Panc1 (cell line): ENCODE measurements around the gene FBXW11. TPM values are rescaled to one million over a fixed set of nuclear protein-coding genes. Genes with fewer than 3 reads are reported as not detected.

Experiments used
- ATAC-seq: fragments of 200-7000 bp; cut with Tn5 transposase; 2 replicates; pipeline ENCODE4 v1.9.1; 2020; ENCODE audit warnings: mild to moderate bottlenecking, moderate library complexity
- BruUV-seq: library from RNA; stranded (reverse); fragments of 400-500 nt; replicated peaks from 2 replicates; lab custom pipeline; 2021; lab: Mats Ljungman, UMichigan
- CTCF ChIA-PET: fragments of 300-600 bp; sonication (Branson Sonifier 250); formaldehyde crosslinking; loops from one replicate; lab custom pipeline; 2022; ENCODE audit warnings: antibody characterized with exemption; lab: Charles Lee
- POLR2A ChIA-PET: fragments of 300-600 bp; sonication (Branson Sonifier 250); formaldehyde crosslinking; loops from one replicate; lab custom pipeline; 2022; ENCODE audit warnings: antibody characterized with exemption; lab: Charles Lee
- DNase-seq: peaks from one replicate; pipeline ENCODE4 v3.0.0-alpha.2; 2010; ENCODE audit warnings: low read depth, low spot score
- H3K27ac ChIP-seq: 2 replicates; pipeline ENCODE4 v1.5.1; 2011; ENCODE audit warnings: mild to moderate bottlenecking, low read length, inconsistent platforms
- H3K27me3 ChIP-seq: fragments of 200-500 bp; sonication (Bioruptor generic); 2 replicates; pipeline ENCODE4 v1.6.0; 2014; ENCODE audit warnings: low read length, inconsistent platforms; ENCODE audit not compliant: control insufficient read depth, insufficient read depth
- H3K36me3 ChIP-seq: fragments of 200-500 bp; sonication (Bioruptor generic); 2 replicates; pipeline ENCODE4 v1.5.1; 2014; ENCODE audit warnings: inconsistent platforms, mild to moderate bottlenecking, low read length, moderate library complexity; ENCODE audit not compliant: control insufficient read depth, insufficient read depth
- H3K4me1 ChIP-seq: 2 replicates; pipeline ENCODE4 v1.5.1; 2011; ENCODE audit warnings: inconsistent platforms, mild to moderate bottlenecking, low read length, moderate library complexity; ENCODE audit not compliant: control insufficient read depth, insufficient read depth
- H3K4me3 ChIP-seq, 2 experiments: 2 replicates each; pipeline ENCODE4 v1.5.1; 2011 to 2012; ENCODE audit warnings: low read depth in 2 of 2, low read length in 2 of 2, mild to moderate bottlenecking in 2 of 2, inconsistent platforms in 1 of 2, moderate library complexity in 1 of 2
- H3K9me3 ChIP-seq: fragments of 200-500 bp; sonication (Bioruptor generic); 2 replicates; pipeline ENCODE4 v1.5.1; 2014; ENCODE audit warnings: low read depth, mild to moderate bottlenecking, inconsistent platforms, low read length, moderate library complexity; ENCODE audit not compliant: control insufficient read depth, insufficient read depth
- POLR2AphosphoS5 ChIP-seq: IDR thresholded peaks from 2 replicates; pipeline ENCODE4 v1.6.1; 2012; ENCODE audit warnings: mild to moderate bottlenecking, low read depth, low read length, moderate library complexity
- SIN3A ChIP-seq: IDR thresholded peaks from 2 replicates; pipeline ENCODE4 v1.6.1; 2012; ENCODE audit warnings: low read depth, mild to moderate bottlenecking, low read length, moderate library complexity, borderline replicate concordance; ENCODE audit not compliant: insufficient read depth
- TCF7L2 ChIP-seq: IDR thresholded peaks from 2 replicates; pipeline ENCODE4 v1.6.1; 2011; ENCODE audit warnings: mild to moderate bottlenecking, low read depth, low read length, inconsistent platforms
- in situ Hi-C: cut with HindIII; loops from 2 replicates; pipeline ENCODE4 v1.10.0; 2016; ENCODE audit warnings: low sequenced_read_pairs, low pct_unique_long_range_greater_than_20kb
- intact Hi-C: fragments of 100-400 bp; cut with micrococcal nuclease; formaldehyde crosslinking; loops from one replicate; pipeline ENCODE4 v1.10.0; 2022; ENCODE audit not compliant: unreplicated experiment
- total RNA-seq: library from RNA; stranded (reverse); gene quantifications from one replicate; pipeline ENCODE4 v1.2.1, GENCODE V29; 2021; ENCODE audit not compliant: unreplicated experiment
- TF ChIP-seq, protein P1 (sequence below), 2 experiments: IDR thresholded peaks; 2 replicates each; pipeline ENCODE4 v1.6.1; 2011 to 2012; ENCODE audit warnings: low read depth in 2 of 2, control low read depth in 1 of 2, low read length in 1 of 2, mild to moderate bottlenecking in 1 of 2, moderate library complexity in 1 of 2; ENCODE audit not compliant: insufficient read depth in 1 of 2
- TF ChIP-seq, protein P2 (sequence below): fragments of 450-650 bp; IDR thresholded peaks from 2 replicates; pipeline ENCODE4 v1.5.1; 2017; ENCODE audit warnings: mild to moderate bottlenecking

The FBXW11 gene
- total RNA-seq, 1 experiment from 2014 or later = 111 TPM

DNA sequence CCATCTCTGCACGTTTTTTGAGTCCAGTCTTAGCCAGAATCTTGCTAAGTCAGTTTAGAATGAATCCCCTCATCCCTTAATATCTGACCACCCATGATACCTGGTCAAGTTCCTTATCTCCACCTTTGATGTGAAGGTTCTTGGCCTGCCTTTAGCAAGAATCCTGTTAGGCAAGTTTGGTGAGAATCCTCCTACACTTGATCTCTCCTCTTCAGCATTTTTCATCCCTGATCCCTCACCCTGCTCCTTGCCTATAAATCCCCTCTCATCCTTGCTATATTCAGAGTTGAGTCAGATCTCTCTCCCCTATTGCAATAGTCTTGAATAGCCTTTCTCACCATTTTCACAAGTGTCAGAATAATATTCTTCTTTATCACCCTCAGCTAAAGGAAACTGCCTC lies 189.8 kb downstream of the FBXW11 start:
- H3K27ac ChIP-seq = no peak overlapping the region
- no peak for DNase-seq
- in situ Hi-C loops (no loop called here), intact Hi-C loops (no loop called here)
- no TSS peak for BruUV-seq
- CTCF ChIA-PET = no interaction called here
- peaks cover 2% of the 10 kb centered on the region for H3K27me3 ChIP-seq
- no peaks in the 10 kb centered on the region for H3K4me1 ChIP-seq
- H3K9me3 ChIP-seq = no peaks in the 10 kb centered on the region
- H3K36me3 ChIP-seq = no peaks in the 10 kb centered on the region
- POLR2A ChIA-PET = no interaction called here
- ATAC-seq = no peak
- TF ChIP-seq, protein P1, sequence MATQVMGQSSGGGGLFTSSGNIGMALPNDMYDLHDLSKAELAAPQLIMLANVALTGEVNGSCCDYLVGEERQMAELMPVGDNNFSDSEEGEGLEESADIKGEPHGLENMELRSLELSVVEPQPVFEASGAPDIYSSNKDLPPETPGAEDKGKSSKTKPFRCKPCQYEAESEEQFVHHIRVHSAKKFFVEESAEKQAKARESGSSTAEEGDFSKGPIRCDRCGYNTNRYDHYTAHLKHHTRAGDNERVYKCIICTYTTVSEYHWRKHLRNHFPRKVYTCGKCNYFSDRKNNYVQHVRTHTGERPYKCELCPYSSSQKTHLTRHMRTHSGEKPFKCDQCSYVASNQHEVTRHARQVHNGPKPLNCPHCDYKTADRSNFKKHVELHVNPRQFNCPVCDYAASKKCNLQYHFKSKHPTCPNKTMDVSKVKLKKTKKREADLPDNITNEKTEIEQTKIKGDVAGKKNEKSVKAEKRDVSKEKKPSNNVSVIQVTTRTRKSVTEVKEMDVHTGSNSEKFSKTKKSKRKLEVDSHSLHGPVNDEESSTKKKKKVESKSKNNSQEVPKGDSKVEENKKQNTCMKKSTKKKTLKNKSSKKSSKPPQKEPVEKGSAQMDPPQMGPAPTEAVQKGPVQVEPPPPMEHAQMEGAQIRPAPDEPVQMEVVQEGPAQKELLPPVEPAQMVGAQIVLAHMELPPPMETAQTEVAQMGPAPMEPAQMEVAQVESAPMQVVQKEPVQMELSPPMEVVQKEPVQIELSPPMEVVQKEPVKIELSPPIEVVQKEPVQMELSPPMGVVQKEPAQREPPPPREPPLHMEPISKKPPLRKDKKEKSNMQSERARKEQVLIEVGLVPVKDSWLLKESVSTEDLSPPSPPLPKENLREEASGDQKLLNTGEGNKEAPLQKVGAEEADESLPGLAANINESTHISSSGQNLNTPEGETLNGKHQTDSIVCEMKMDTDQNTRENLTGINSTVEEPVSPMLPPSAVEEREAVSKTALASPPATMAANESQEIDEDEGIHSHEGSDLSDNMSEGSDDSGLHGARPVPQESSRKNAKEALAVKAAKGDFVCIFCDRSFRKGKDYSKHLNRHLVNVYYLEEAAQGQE (IDR thresholded peaks at IDR 0.05; ENCODE audit: insufficient read depth in 1 of 2, low read depth in 2 of 2, low read length in 1 of 2) = no peak
- no peak for TF ChIP-seq TCF7L2
- no peak overlapping the region for H3K4me3 ChIP-seq

DNA sequence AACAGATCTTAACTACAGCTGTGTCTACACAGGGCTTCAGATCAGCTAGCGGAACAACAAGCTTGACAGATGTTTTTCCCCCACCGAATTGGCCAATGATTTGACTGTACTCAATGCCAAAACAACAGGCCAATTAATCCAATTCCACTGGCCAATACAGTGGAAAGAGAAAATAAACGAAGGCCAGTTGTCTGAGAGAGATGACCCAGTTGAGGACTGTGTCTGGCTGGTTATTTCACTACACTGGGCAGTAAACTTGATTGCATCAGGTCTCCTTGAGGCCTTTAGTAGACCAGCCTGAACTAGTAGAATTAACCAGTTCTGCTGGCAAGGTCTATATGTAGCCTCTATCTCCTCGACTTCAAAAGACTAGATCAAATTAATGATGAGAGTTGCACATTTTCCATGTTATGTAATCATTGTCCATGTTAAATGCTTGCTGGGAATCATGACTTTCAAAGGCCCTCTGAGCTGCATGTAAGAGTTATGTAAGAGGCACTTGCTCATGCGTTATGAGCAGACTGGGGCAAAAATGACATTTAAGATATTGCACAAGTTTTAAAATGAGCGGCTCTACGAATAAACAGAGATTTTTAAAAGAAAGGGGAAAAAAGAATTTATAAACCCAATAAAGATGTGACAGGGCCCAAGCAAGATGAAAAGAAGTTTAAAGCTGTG lies 192.5 kb downstream of the FBXW11 start:
- no TSS peak for BruUV-seq
- H3K9me3 ChIP-seq = no peaks in the 10 kb centered on the region
- no peaks in the 10 kb centered on the region for H3K36me3 ChIP-seq
- H3K27ac ChIP-seq = no peak overlapping the region
- intact Hi-C loops (no loop called here), in situ Hi-C loops (no loop called here)
- H3K4me1 ChIP-seq = no peaks in the 10 kb centered on the region
- no peak overlapping the region for H3K4me3 ChIP-seq
- no peak for ATAC-seq
- no peak for DNase-seq
- peaks cover 2% of the 10 kb centered on the region; the same call in 1 of the 2 replicates for H3K27me3 ChIP-seq
- ChIA-PET CTCF (no interaction called here), POLR2A (interaction anchor here (0.7 kb wide), 1 partner anchor 31 kb away, joined by 3 read pairs; no protein-coding TSS in a partner anchor)
- TF ChIP-seq, protein P1 (IDR thresholded peaks at IDR 0.05; ENCODE audit: insufficient read depth in 1 of 2, low read depth in 2 of 2, low read length in 1 of 2) = no peak
- no peak for TF ChIP-seq POLR2AphosphoS5
- no peak for TF ChIP-seq TCF7L2
- TF ChIP-seq, protein P2, sequence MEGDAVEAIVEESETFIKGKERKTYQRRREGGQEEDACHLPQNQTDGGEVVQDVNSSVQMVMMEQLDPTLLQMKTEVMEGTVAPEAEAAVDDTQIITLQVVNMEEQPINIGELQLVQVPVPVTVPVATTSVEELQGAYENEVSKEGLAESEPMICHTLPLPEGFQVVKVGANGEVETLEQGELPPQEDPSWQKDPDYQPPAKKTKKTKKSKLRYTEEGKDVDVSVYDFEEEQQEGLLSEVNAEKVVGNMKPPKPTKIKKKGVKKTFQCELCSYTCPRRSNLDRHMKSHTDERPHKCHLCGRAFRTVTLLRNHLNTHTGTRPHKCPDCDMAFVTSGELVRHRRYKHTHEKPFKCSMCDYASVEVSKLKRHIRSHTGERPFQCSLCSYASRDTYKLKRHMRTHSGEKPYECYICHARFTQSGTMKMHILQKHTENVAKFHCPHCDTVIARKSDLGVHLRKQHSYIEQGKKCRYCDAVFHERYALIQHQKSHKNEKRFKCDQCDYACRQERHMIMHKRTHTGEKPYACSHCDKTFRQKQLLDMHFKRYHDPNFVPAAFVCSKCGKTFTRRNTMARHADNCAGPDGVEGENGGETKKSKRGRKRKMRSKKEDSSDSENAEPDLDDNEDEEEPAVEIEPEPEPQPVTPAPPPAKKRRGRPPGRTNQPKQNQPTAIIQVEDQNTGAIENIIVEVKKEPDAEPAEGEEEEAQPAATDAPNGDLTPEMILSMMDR = no peak
- TF ChIP-seq SIN3A = no peak
